Progenitor cell of endocrine pancreas (in vitro differentiated cells): ENCODE data around the gene PRKCZ. TPM values are rescaled to one million over a fixed set of nuclear protein-coding genes. Genes with fewer than 3 reads are reported as not detected.
"Not testable (repeated sequence)": the region's sequence is repeated elsewhere in the genome, so short reads cannot be mapped to it uniquely, and the experiment has no call there.

Experiments
- DNase-seq: peaks from one replicate; pipeline ENCODE4 v3.0.0; 2021; ENCODE audit warnings: low spot score; ENCODE audit not compliant: unreplicated experiment
- H3K27ac Mint-ChIP-seq: 2 replicates; pipeline ENCODE4 v1.8.0; 2021; ENCODE audit warnings: mild to moderate bottlenecking, moderate library complexity, mixed read lengths
- H3K27me3 Mint-ChIP-seq: 2 replicates; pipeline ENCODE4 v1.8.0; 2021; ENCODE audit warnings: mixed read lengths
- H3K36me3 Mint-ChIP-seq: 2 replicates; pipeline ENCODE4 v1.8.0; 2022; ENCODE audit warnings: mixed read lengths; ENCODE audit not compliant: insufficient read depth
- H3K4me1 Mint-ChIP-seq: 2 replicates; pipeline ENCODE4 v1.8.0; 2021; ENCODE audit warnings: low read depth, mixed read lengths
- H3K4me3 Mint-ChIP-seq: 2 replicates; pipeline ENCODE4 v1.8.0; 2021; ENCODE audit warnings: low read depth, mild to moderate bottlenecking, moderate library complexity, mixed read lengths
- H3K9me3 Mint-ChIP-seq: 2 replicates; pipeline ENCODE4 v1.8.0; 2021; ENCODE audit warnings: low read depth, mixed read lengths
- CTCF ChIP-seq: fragments of 200-600 bp; sonication (generic); IDR thresholded peaks from one replicate; pipeline ENCODE4 v1.5.0; 2021; ENCODE audit warnings: antibody characterized with exemption, mild to moderate bottlenecking; ENCODE audit not compliant: unreplicated experiment
- total RNA-seq: library from RNA; stranded (reverse); gene quantifications from 2 replicates; pipeline ENCODE4 v1.2.1, GENCODE V29; 2021

PRKCZ gene
- total RNA-seq, 1 donor from 2014 or later, result 71.5 TPM

GRCh38 chr1:2119886-2120285 lies 69.7 kb downstream of the PRKCZ start:
- no peak for DNase-seq
- no peaks in the 10 kb centered on the region for H3K4me1 Mint-ChIP-seq
- no peaks in the 10 kb centered on the region for H3K27me3 Mint-ChIP-seq
- peaks cover 20% of the 10 kb centered on the region for H3K36me3 Mint-ChIP-seq
- no peak for TF ChIP-seq CTCF
- H3K9me3 Mint-ChIP-seq, result peaks cover 17% of the 10 kb centered on the region
- no peak overlapping the region for H3K4me3 Mint-ChIP-seq
- H3K27ac Mint-ChIP-seq, result no peak overlapping the region

GRCh38 chr1:2121101-2121691 lies 71.0 kb downstream of the PRKCZ start:
- peak overlapping the region; percentile 84 for H3K27ac Mint-ChIP-seq
- no peak for DNase-seq

GRCh38 chr1:2121794-2122193 lies 71.6 kb downstream of the PRKCZ start:
- not testable (repeated sequence) for H3K4me1 Mint-ChIP-seq, DNase-seq, H3K27ac Mint-ChIP-seq, H3K27me3 Mint-ChIP-seq, H3K4me3 Mint-ChIP-seq
- Mint-ChIP-seq H3K36me3 (peaks cover 20% of the 10 kb centered on the region), H3K9me3 (peaks cover 17% of the 10 kb centered on the region)

More at GRCh38 chr1:2121101-2121691, 71.0 kb downstream of the PRKCZ start:
- no peaks in the 10 kb centered on the region for H3K27me3 Mint-ChIP-seq
- peaks cover 20% of the 10 kb centered on the region for H3K36me3 Mint-ChIP-seq
- no peaks in the 10 kb centered on the region for H3K4me1 Mint-ChIP-seq
- H3K4me3 Mint-ChIP-seq, result no peak overlapping the region
- no peak for TF ChIP-seq CTCF
- H3K9me3 Mint-ChIP-seq, result peaks cover 17% of the 10 kb centered on the region

- Mint-ChIP-seq H3K27me3 (no peaks in the 10 kb centered on the region), H3K9me3 (peaks cover 14% of the 10 kb centered on the region), H3K36me3 (peaks cover 12% of the 10 kb centered on the region), H3K4me1 (no peaks in the 10 kb centered on the region), H3K27ac (no peak overlapping the region), H3K4me3 (no peak overlapping the region)
- TF ChIP-seq CTCF, result no peak
- DNase-seq, result no peak
These were observed 74.4 kb downstream of the PRKCZ start for GRCh38 chr1:2124446-2125198.

- Mint-ChIP-seq H3K4me1 (no peaks in the 10 kb centered on the region), H3K4me3 (no peak overlapping the region), H3K9me3 (peaks cover 10% of the 10 kb centered on the region), H3K27ac (no peak overlapping the region), H3K27me3 (no peaks in the 10 kb centered on the region), H3K36me3 (peaks cover 7% of the 10 kb centered on the region)
- DNase-seq, result no peak
- no peak for TF ChIP-seq CTCF
These were observed 75.4 kb downstream of the PRKCZ start for GRCh38 chr1:2125350-2126211.
